ENCODE data around the gene ASIC1. TPM values are rescaled to one million over a fixed set of nuclear protein-coding genes. Genes with fewer than 3 reads are reported as not detected.

ASIC1 gene
- total and polyA plus RNA-seq, 2 of the 13 experiments (the other 11 are each of a cell fraction or from before 2014, with no cell fraction given) = 0.44 to 1.5 TPM

GRCh38 chr12:50074936-50075807 is 17.8 kb downstream of the ASIC1 start (continued):
- no peak for TF ChIP-seq HINFP (CRISPR knock-in tag; IDR thresholded peaks at IDR 0.05; ENCODE audit: low read depth)
- 0 out of 2 replicates have a peak, but pooled peaks have one; percentile 48 for TF ChIP-seq KMT2A (CRISPR knock-in tag; IDR thresholded peaks at IDR 0.05)
- peak; percentile 85 for TF ChIP-seq PITX1 (CRISPR knock-in tag; IDR thresholded peaks at IDR 0.05)
- TF ChIP-seq FIP1L1 (IDR thresholded peaks at IDR 0.05; ENCODE audit: borderline replicate concordance, insufficient read depth, low read depth, low read length) = no peak
- no peak for TF ChIP-seq AKNA (CRISPR knock-in tag; IDR thresholded peaks at IDR 0.05; ENCODE audit: borderline replicate concordance)
- no peak for TF ChIP-seq MED8 (CRISPR knock-in tag; IDR thresholded peaks at IDR 0.05; ENCODE audit: insufficient replicate concordance)
- TF ChIP-seq STAG1 (CRISPR knock-in tag; IDR thresholded peaks at IDR 0.05) = peak; percentile 99
- no peak for TF ChIP-seq ZNF777 (CRISPR knock-in tag; IDR thresholded peaks at IDR 0.05)
- TF ChIP-seq RXRA (CRISPR knock-in tag; IDR thresholded peaks at IDR 0.05) = peak; percentile 60; the same call in 1 of the 2 replicates
- TF ChIP-seq ZFP37 (CRISPR knock-in tag; IDR thresholded peaks at IDR 0.05; ENCODE audit: borderline replicate concordance) = 0 out of 2 replicates have a peak, but pooled peaks have one; percentile 26
- peak; percentile 57; the same call in 1 of the 3 replicates for TF ChIP-seq MXI1 (IDR thresholded peaks at IDR 0.05; ENCODE audit: borderline replicate concordance, low read depth, low read length)
- no peak for TF ChIP-seq ZNF83 (CRISPR knock-in tag; IDR thresholded peaks at IDR 0.05; ENCODE audit: borderline replicate concordance)
- TF ChIP-seq SOX13 (IDR thresholded peaks at IDR 0.05) = no peak
- peak in 1 of 2 experiments; percentile 9; a peak in 1 of 4 replicates for TF ChIP-seq SOX13 (CRISPR knock-in tag; conservative IDR thresholded peaks at IDR 0.05 in 1 of 2, IDR thresholded peaks at IDR 0.05 in 1 of 2)
- no peak for TF ChIP-seq ZNF564 (CRISPR knock-in tag; IDR thresholded peaks at IDR 0.05)
- peak; percentile 74 to 76 for TF ChIP-seq NR2F1 (CRISPR knock-in tag; IDR thresholded peaks at IDR 0.05)
- peak; percentile 76; the same call in 1 of the 2 replicates for TF ChIP-seq MYPOP (CRISPR knock-in tag; IDR thresholded peaks at IDR 0.05)
- TF ChIP-seq ZNF275 (CRISPR knock-in tag; IDR thresholded peaks at IDR 0.05; ENCODE audit: borderline replicate concordance) = no peak
- TF ChIP-seq ZIK1 (CRISPR knock-in tag; IDR thresholded peaks at IDR 0.05; ENCODE audit: borderline replicate concordance, low read depth) = no peak

All from HepG2 (cell line).